ENCODE measurements around the gene HOXA10. TPM values are rescaled to one million over a fixed set of nuclear protein-coding genes. Genes with fewer than 3 reads are reported as not detected.
A peak's percentile ranks its signal among the peaks of the same experiment; 100 is the strongest.

HOXA10 gene
- total RNA-seq, 1 experiment from 2014 or later = 3.9 TPM

GRCh38 chr7:27180431-27181420 is 6.6 kb upstream of the HOXA10 start:
- no peak for DNase-seq (ENCODE audit: unreplicated experiment)
- ChIA-PET POLR2A (no interaction called here), CTCF (interaction anchor here (0.6 to 2.4 kb wide), 9 partner anchors 10 to 586 kb away, joined by 3 to 10 read pairs (median 4); no protein-coding TSS in a partner anchor)
- no TSS peak for BruUV-seq (replicated peaks)
- Mint-ChIP-seq H3K27ac (ENCODE audit: low read depth, unreplicated experiment) (no peak overlapping the region), H3K9me3 (ENCODE audit: unreplicated experiment) (no peaks in the 10 kb centered on the region), H3K36me3 (ENCODE audit: insufficient read depth, unreplicated experiment) (no peaks in the 10 kb centered on the region), H3K4me1 (ENCODE audit: insufficient read depth, unreplicated experiment) (peaks cover 8% of the 10 kb centered on the region), H3K27me3 (ENCODE audit: insufficient read depth, unreplicated experiment) (no peaks in the 10 kb centered on the region), H3K4me3 (ENCODE audit: unreplicated experiment) (no peak overlapping the region)
- intact Hi-C loops (cut with micrococcal nuclease) = no loop called here
- TF ChIP-seq, protein P1, sequence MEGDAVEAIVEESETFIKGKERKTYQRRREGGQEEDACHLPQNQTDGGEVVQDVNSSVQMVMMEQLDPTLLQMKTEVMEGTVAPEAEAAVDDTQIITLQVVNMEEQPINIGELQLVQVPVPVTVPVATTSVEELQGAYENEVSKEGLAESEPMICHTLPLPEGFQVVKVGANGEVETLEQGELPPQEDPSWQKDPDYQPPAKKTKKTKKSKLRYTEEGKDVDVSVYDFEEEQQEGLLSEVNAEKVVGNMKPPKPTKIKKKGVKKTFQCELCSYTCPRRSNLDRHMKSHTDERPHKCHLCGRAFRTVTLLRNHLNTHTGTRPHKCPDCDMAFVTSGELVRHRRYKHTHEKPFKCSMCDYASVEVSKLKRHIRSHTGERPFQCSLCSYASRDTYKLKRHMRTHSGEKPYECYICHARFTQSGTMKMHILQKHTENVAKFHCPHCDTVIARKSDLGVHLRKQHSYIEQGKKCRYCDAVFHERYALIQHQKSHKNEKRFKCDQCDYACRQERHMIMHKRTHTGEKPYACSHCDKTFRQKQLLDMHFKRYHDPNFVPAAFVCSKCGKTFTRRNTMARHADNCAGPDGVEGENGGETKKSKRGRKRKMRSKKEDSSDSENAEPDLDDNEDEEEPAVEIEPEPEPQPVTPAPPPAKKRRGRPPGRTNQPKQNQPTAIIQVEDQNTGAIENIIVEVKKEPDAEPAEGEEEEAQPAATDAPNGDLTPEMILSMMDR (IDR thresholded peaks at IDR 0.05; ENCODE audit: unreplicated experiment) = no peak

GRCh38 chr7:27179503-27180430 is 5.6 kb upstream of the HOXA10 start:
- TF ChIP-seq, protein P1 (IDR thresholded peaks at IDR 0.05; ENCODE audit: unreplicated experiment) = peak; percentile 84
- no TSS peak for BruUV-seq (replicated peaks)
- H3K4me3 Mint-ChIP-seq (ENCODE audit: unreplicated experiment) = no peak overlapping the region
- H3K27ac Mint-ChIP-seq (ENCODE audit: low read depth, unreplicated experiment) = no peak overlapping the region
- H3K9me3 Mint-ChIP-seq (ENCODE audit: unreplicated experiment) = no peaks in the 10 kb centered on the region
- POLR2A ChIA-PET = interaction anchor here (0.7 kb wide), 1 partner anchor 492 kb away, joined by 3 read pairs; no protein-coding TSS in a partner anchor
- DNase-seq (ENCODE audit: unreplicated experiment) = peak; percentile 69
- CTCF ChIA-PET = interaction anchor here (0.6 to 2.4 kb wide), 15 partner anchors 8 to 1932 kb away, joined by 3 to 10 read pairs (median 3); no protein-coding TSS in a partner anchor
- no peaks in the 10 kb centered on the region for H3K36me3 Mint-ChIP-seq (ENCODE audit: insufficient read depth, unreplicated experiment)
- intact Hi-C loops (cut with micrococcal nuclease) = no loop called here
- no peaks in the 10 kb centered on the region for H3K27me3 Mint-ChIP-seq (ENCODE audit: insufficient read depth, unreplicated experiment)
- peaks cover 2% of the 10 kb centered on the region for H3K4me1 Mint-ChIP-seq (ENCODE audit: insufficient read depth, unreplicated experiment)

- no peak overlapping the region for H3K4me3 Mint-ChIP-seq (ENCODE audit: unreplicated experiment)
- CTCF ChIA-PET = interaction anchor here (0.6 to 2.4 kb wide), 18 partner anchors 9 to 1931 kb away, joined by 3 to 10 read pairs (median 3); no protein-coding TSS in a partner anchor
- H3K4me1 Mint-ChIP-seq (ENCODE audit: insufficient read depth, unreplicated experiment) = no peaks in the 10 kb centered on the region
- H3K36me3 Mint-ChIP-seq (ENCODE audit: insufficient read depth, unreplicated experiment) = no peaks in the 10 kb centered on the region
- H3K9me3 Mint-ChIP-seq (ENCODE audit: unreplicated experiment) = no peaks in the 10 kb centered on the region
- intact Hi-C loops (cut with micrococcal nuclease) = no loop called here
- POLR2A ChIA-PET = interaction anchor here (0.5 kb wide), 1 partner anchor 485 kb away, joined by 3 read pairs; no protein-coding TSS in a partner anchor
- no peaks in the 10 kb centered on the region for H3K27me3 Mint-ChIP-seq (ENCODE audit: insufficient read depth, unreplicated experiment)
- no TSS peak for BruUV-seq (replicated peaks)
- no peak overlapping the region for H3K27ac Mint-ChIP-seq (ENCODE audit: low read depth, unreplicated experiment)
- TF ChIP-seq, protein P1 (IDR thresholded peaks at IDR 0.05; ENCODE audit: unreplicated experiment) = no peak
- DNase-seq (ENCODE audit: unreplicated experiment) = no peak
Observed at GRCh38 chr7:27179030-27179429, 4.9 kb upstream of the HOXA10 start.
